Gastrocnemius medialis (tissue), 4 donors: Measurements from ENCODE around the gene OPCML. TPM values are rescaled to one million over a fixed set of nuclear protein-coding genes. Genes with fewer than 3 reads are reported as not detected.

Experiments used
- ATAC-seq, 2 donors: fragments of 150-250 bp; one replicate each; pipeline ENCODE4 v1.9.1; 2016
- DNase-seq, 2 donors: peaks; one replicate each; pipeline ENCODE4 v3.0.0-alpha.2; 2019
- H3K27ac ChIP-seq, 4 donors: fragments of 200-600 bp; sonication (generic); 1 replicate in 1 of 4; 2 replicates in 3 of 4; pipeline ENCODE4 v1.5.1; 2016 to 2018; ENCODE audit warnings: mild to moderate bottlenecking in 2 of 4, moderate library complexity in 1 of 4
- H3K27me3 ChIP-seq, 3 donors: fragments of 200-600 bp; sonication (generic) in 2 of 3; 1 replicate in 1 of 3; 2 replicates in 2 of 3; pipeline versions ENCODE4 v1.5.1 to v1.6.0; 2016 to 2019; ENCODE audit warnings: mild to moderate bottlenecking in 1 of 3, moderate library complexity in 1 of 3
- H3K36me3 ChIP-seq, 2 donors: fragments of 200-600 bp; sonication (generic) in 1 of 2; one replicate each; pipeline ENCODE4 v1.5.1; 2017 to 2018
- H3K4me1 ChIP-seq, 2 donors: fragments of 200-600 bp; sonication (generic) in 1 of 2; one replicate each; pipeline ENCODE4 v1.5.1; 2016 to 2017; ENCODE audit warnings: mild to moderate bottlenecking in 2 of 2
- H3K4me3 ChIP-seq, 4 donors: fragments of 200-600 bp; sonication (generic) in 3 of 4; 1 replicate in 1 of 4; 2 replicates in 3 of 4; pipeline ENCODE4 v1.5.1; 2016 to 2019; ENCODE audit warnings: mild to moderate bottlenecking in 2 of 4
- H3K9me3 ChIP-seq, 3 donors: fragments of 200-600 bp; sonication (generic) in 2 of 3; 1 replicate in 1 of 3; 2 replicates in 2 of 3; pipeline ENCODE4 v1.5.1; 2016 to 2019
- POLR2A ChIP-seq, 2 donors: fragments of 450-650 bp; IDR thresholded peaks; one replicate each; pipeline ENCODE4 v1.6.1; 2017; ENCODE audit warnings: antibody characterized with exemption in 2 of 2, mild to moderate bottlenecking in 2 of 2, moderate library complexity in 2 of 2
- in situ Hi-C, 4 donors: fragments of 200-750 bp; cut with MboI; loops; one replicate each; pipeline versions ENCODE4 v1.15.0 to v1.8.0; 2017; ENCODE audit warnings: low sequenced_read_pairs in 4 of 4
- intact Hi-C: fragments of 100-400 bp; cut with DNase I; formaldehyde crosslinking; loops from one replicate; pipeline ENCODE4 v1.15.1; 2023; ENCODE audit warnings: low total_unique reads
- total RNA-seq, 4 donors: library from RNA; depleted of rRNA; stranded (reverse); fragments of >200 nt; gene quantifications; one replicate each; pipeline versions ENCODE4 v1.1.0 to v1.2.3, GENCODE V29; 2016
- TF ChIP-seq, protein P1 (sequence below), 5 experiments: fragments of 450-650 bp in 3 of 5; fragments of 200-600 bp in 2 of 5; sonication (generic) in 2 of 5; IDR thresholded peaks in 4 of 5; conservative IDR thresholded peaks in 1 of 5; 1 replicate in 4 of 5; 2 replicates in 1 of 5; pipeline ENCODE4 v1.5.1; 2016 to 2019; ENCODE audit warnings: antibody characterized with exemption in 5 of 5, mild to moderate bottlenecking in 3 of 5, moderate library complexity in 3 of 5

OPCML gene
- total RNA-seq, 4 donors from 2014 or later, result not detected

DNA sequence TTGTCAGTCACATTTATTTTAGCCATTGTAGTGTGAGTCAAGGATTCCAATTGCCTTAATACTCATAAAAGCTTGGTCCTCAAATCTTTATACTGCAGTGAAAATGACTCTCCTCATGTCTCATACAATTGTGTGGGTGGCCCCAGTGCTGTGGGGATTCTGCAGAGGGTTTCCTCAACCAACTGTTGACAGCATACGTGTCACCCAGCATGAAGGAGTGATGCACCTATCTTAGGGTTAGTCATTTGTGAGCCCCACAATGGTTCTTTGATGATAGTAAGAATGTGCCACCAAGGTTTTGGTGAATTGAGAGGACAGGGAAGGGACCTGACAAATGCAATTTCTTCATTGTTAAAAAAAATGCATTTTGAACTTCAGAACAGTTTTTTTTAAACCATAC, 1046.2 kb downstream of the OPCML start:
- H3K9me3 ChIP-seq, result peaks cover 0 to 4% (median 0%) of the 10 kb centered on the region in 3 donors
- H3K27me3 ChIP-seq, result no peaks in the 10 kb centered on the region
- H3K4me1 ChIP-seq, result no peaks in the 10 kb centered on the region
- DNase-seq (no peak), ATAC-seq (no peak)
- no peak overlapping the region for H3K4me3 ChIP-seq
- no peak overlapping the region for H3K27ac ChIP-seq
- intact Hi-C loops, result no loop called here
- H3K36me3 ChIP-seq, result no peaks in the 10 kb centered on the region
- TF ChIP-seq, protein P1, sequence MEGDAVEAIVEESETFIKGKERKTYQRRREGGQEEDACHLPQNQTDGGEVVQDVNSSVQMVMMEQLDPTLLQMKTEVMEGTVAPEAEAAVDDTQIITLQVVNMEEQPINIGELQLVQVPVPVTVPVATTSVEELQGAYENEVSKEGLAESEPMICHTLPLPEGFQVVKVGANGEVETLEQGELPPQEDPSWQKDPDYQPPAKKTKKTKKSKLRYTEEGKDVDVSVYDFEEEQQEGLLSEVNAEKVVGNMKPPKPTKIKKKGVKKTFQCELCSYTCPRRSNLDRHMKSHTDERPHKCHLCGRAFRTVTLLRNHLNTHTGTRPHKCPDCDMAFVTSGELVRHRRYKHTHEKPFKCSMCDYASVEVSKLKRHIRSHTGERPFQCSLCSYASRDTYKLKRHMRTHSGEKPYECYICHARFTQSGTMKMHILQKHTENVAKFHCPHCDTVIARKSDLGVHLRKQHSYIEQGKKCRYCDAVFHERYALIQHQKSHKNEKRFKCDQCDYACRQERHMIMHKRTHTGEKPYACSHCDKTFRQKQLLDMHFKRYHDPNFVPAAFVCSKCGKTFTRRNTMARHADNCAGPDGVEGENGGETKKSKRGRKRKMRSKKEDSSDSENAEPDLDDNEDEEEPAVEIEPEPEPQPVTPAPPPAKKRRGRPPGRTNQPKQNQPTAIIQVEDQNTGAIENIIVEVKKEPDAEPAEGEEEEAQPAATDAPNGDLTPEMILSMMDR (IDR thresholded peaks at IDR 0.05 in 4 of 5, conservative IDR thresholded peaks at IDR 0.05 in 1 of 5), result no peak
- no peak for TF ChIP-seq POLR2A (IDR thresholded peaks at IDR 0.05)
- in situ Hi-C loops, result no loop called here

DNA sequence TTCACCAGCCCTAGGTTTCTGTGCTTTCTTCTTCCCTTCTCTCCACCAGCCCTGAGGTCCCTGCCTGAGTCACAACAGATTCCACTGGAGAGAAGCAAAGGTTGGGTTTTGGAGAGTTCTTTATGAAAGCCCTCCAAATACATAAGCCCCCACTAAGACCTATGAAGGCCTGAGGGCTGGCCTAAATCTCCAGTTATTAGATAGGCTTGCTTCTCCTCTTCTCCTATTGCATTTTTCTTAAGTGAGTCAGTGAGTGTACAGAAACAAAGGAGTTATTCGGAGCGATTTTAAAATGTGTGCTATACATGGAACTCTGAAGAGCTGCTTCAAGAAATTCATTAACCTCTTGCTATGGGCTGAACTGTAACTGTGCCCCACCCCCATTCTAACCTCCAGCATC, 1057.3 kb downstream of the OPCML start:
- Histone ChIP-seq H3K27me3 (no peaks in the 10 kb centered on the region), H3K4me3 (no peak overlapping the region), H3K4me1 (peaks cover 0 to 6% of the 10 kb centered on the region in 2 donors), H3K27ac (no peak overlapping the region), H3K9me3 (no peaks in the 10 kb centered on the region), H3K36me3 (no peaks in the 10 kb centered on the region)
- intact Hi-C loops (no loop called here), in situ Hi-C loops (no loop called here)
- ATAC-seq (no peak), DNase-seq (no peak)
- no peak for TF ChIP-seq POLR2A (IDR thresholded peaks at IDR 0.05)
- TF ChIP-seq, protein P1 (IDR thresholded peaks at IDR 0.05 in 4 of 5, conservative IDR thresholded peaks at IDR 0.05 in 1 of 5), result no peak

DNA sequence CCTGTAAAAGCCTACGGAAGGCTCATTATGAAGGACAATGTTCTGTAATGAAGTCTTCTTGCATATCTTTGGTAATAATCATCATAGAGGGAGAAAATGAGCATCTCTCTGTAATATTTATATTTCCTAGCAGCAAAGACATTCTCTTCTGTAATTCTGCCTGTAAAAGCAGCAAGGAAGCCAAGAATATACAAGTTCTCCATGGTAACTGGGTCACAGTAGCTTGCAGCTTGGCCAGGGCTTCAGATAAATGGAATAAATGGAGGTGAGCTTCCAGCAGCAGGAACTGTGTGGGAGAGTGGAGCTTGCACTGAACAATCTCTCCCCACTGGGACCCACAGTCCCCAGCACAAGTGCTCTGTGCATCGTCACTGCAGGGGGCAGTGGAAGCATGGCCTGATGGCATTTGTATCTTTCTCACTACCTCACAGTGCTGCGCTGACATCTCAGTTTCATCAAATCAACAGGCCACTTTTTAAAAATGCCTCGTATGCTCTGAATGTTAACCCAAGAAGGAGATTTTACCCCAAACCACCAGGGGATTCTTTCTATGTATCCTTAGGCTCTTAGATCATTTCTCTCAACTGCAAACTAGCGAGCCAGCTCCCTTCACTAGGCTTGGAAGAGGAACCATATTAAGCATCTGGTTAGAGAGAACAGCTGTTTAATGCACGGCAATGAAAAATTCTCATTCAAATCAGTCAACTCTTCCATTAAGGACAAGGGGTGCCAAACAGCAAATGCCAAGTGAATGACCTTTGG, 1059.7 kb downstream of the OPCML start:
- no peak for DNase-seq
- peaks cover 0 to 6% of the 10 kb centered on the region in 2 donors for H3K4me1 ChIP-seq
- no peaks in the 10 kb centered on the region for H3K27me3 ChIP-seq
- ATAC-seq, result no peak
- TF ChIP-seq POLR2A (IDR thresholded peaks at IDR 0.05), result no peak
- H3K27ac ChIP-seq, result no peak overlapping the region
- no peaks in the 10 kb centered on the region for H3K36me3 ChIP-seq
- intact Hi-C loops (no loop called here), in situ Hi-C loops (no loop called here)
- H3K4me3 ChIP-seq, result no peak overlapping the region
- H3K9me3 ChIP-seq, result no peaks in the 10 kb centered on the region

DNA sequence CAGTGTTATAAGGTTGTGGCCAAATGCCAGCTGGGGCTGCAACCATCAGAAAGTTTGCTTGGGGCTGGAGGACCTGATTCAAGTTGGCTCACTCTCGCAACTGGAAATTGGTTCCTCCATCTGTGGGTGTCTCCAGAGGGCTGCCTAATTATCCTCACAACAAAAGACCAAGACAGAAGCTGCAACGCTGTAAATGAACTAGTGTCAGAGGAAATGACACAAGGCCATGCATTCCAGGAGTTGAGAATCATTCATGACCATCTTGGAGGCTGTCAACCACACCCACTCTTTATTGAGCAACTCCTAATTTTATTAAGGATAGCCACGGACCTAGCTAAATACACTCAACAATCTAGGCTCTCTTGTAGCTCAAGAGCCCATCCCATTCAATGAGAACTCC, 1060.8 kb downstream of the OPCML start:
- in situ Hi-C loops, result no loop called here
- intact Hi-C loops, result no loop called here
- TF ChIP-seq, protein P1 (IDR thresholded peaks at IDR 0.05 in 4 of 5, conservative IDR thresholded peaks at IDR 0.05 in 1 of 5), result no peak
- TF ChIP-seq POLR2A (IDR thresholded peaks at IDR 0.05), result no peak
- H3K9me3 ChIP-seq, result no peaks in the 10 kb centered on the region
- DNase-seq (no peak), ATAC-seq (no peak)
- H3K4me1 ChIP-seq, result peaks cover 0 to 6% of the 10 kb centered on the region in 2 donors
- H3K36me3 ChIP-seq, result no peaks in the 10 kb centered on the region
- H3K27ac ChIP-seq, result no peak overlapping the region
- no peaks in the 10 kb centered on the region for H3K27me3 ChIP-seq
- no peak overlapping the region for H3K4me3 ChIP-seq

DNA sequence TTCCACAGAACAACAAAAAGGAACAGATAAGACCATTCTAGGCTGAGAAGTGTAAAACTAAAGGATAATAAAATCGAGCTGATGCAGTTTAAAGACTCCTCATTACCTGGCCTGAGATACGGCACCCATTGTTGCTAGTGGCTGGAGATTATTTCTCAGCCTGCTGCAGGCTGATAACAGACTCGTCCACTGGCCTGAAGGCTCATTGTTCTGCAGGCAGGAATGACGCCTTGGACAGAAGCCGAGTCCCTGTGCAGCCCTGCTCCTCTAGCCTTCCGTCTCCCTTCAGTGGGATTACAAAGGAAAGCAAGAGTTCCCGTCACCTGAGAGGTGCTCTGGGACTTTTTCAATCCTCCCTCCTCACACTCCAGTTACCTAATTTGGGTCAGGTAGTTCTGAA, 1065.3 kb downstream of the OPCML start:
- no peaks in the 10 kb centered on the region for H3K4me1 ChIP-seq
- H3K27me3 ChIP-seq, result no peaks in the 10 kb centered on the region
- no peak for DNase-seq
- TF ChIP-seq, protein P1 (IDR thresholded peaks at IDR 0.05 in 4 of 5, conservative IDR thresholded peaks at IDR 0.05 in 1 of 5), result no peak
- no peak for TF ChIP-seq POLR2A (IDR thresholded peaks at IDR 0.05)
- in situ Hi-C loops (no loop called here), intact Hi-C loops (no loop called here)
- no peaks in the 10 kb centered on the region for H3K9me3 ChIP-seq
- ATAC-seq, result no peak
- H3K36me3 ChIP-seq, result no peaks in the 10 kb centered on the region
- no peak overlapping the region for H3K4me3 ChIP-seq
- H3K27ac ChIP-seq, result no peak overlapping the region
